ENCODE data around the gene ACSL4. TPM values are rescaled to one million over a fixed set of nuclear protein-coding genes. Genes with fewer than 3 reads are reported as not detected.

The ACSL4 gene
- polyA plus RNA-seq, 3 donors = 17.9 to 40.9 (median 31.2) TPM

GRCh38 chrX:109716431-109717028 is 16.5 kb downstream of the ACSL4 start:
- H3K27me3 Mint-ChIP-seq (ENCODE audit: low read depth in 3 of 3) = peaks cover 0 to 18% (median 0%) of the 10 kb centered on the region in 3 donors
- peaks cover 42 to 45% of the 10 kb centered on the region in 2 donors for H3K4me1 ChIP-seq (ENCODE audit: control insufficient read depth in 1 of 2, insufficient read depth in 2 of 2, low read length in 2 of 2)
- H3K4me2 ChIP-seq (replicated peaks; ENCODE audit: extremely low read depth, low read length, poor library complexity, severe bottlenecking) = no peak overlapping the region
- H3K4me3 Mint-ChIP-seq = no peak overlapping the region
- peak overlapping the region in 1 of 2 donors; percentile 29 for H3K27ac ChIP-seq (ENCODE audit: low read depth in 1 of 2, low read length in 2 of 2)
- no peak overlapping the region for H2AFZ ChIP-seq (ENCODE audit: insufficient read depth, low read depth, low read length, poor library complexity, severe bottlenecking)
- intact Hi-C loops (cut with micrococcal nuclease) = loop anchor here (10.0 kb wide), 2 partner anchors 138 to 168 kb away; no protein-coding TSS in a partner anchor
- H3K9ac ChIP-seq (ENCODE audit: insufficient read depth, low read length, poor library complexity, severe bottlenecking) = no peak overlapping the region
- TF ChIP-seq CTCF (IDR thresholded peaks at IDR 0.05) = no peak
- peak overlapping the region in 2 of 7 donors; percentile 50 to 60 for H3K27ac Mint-ChIP-seq
- H3K4me3 ChIP-seq (replicated peaks in 1 of 3; ENCODE audit: low read depth in 2 of 3, low read length in 3 of 3) = no peak overlapping the region
- WGBS (ENCODE audit: insufficient coverage) = no CpG with 5 or more reads among the region's 1 CpG
- H3K4me1 Mint-ChIP-seq = peaks cover 40% of the 10 kb centered on the region
- peaks cover 5 to 8% of the 10 kb centered on the region in 2 donors for H3K36me3 Mint-ChIP-seq
- DNase-seq = no peak
- H3K9me3 Mint-ChIP-seq = no peaks in the 10 kb centered on the region
- peaks cover 24% of the 10 kb centered on the region for H4K20me1 ChIP-seq (ENCODE audit: insufficient read depth, low read length)
- H3K79me2 ChIP-seq (ENCODE audit: insufficient read depth, low read length) = peaks cover 86% of the 10 kb centered on the region
- no peaks in the 10 kb centered on the region for H3K9me3 ChIP-seq (replicated peaks in 1 of 2; ENCODE audit: control insufficient read depth in 1 of 2, insufficient read depth in 1 of 2, low read length in 2 of 2)
- peaks cover 0 to 3% of the 10 kb centered on the region in 2 donors for H3K27me3 ChIP-seq (ENCODE audit: control insufficient read depth in 2 of 2, insufficient read depth in 2 of 2, low read length in 2 of 2)
- H3K36me3 ChIP-seq (replicated peaks in 1 of 2; ENCODE audit: control insufficient read depth in 1 of 2, insufficient read depth in 2 of 2, low read length in 2 of 2) = no peaks in the 10 kb centered on the region

- H3K4me3 Mint-ChIP-seq = no peak overlapping the region
- peaks cover 0 to 16% (median 0%) of the 10 kb centered on the region in 3 donors for H3K27me3 Mint-ChIP-seq (ENCODE audit: low read depth in 3 of 3)
- no peak for TF ChIP-seq CTCF (IDR thresholded peaks at IDR 0.05)
- Histone ChIP-seq H3K27ac (ENCODE audit: low read depth in 1 of 2, low read length in 2 of 2) (no peak overlapping the region), H3K9ac (ENCODE audit: insufficient read depth, low read length, poor library complexity, severe bottlenecking) (no peak overlapping the region), H2AFZ (ENCODE audit: insufficient read depth, low read depth, low read length, poor library complexity, severe bottlenecking) (no peak overlapping the region), H4K20me1 (ENCODE audit: insufficient read depth, low read length) (peaks cover 20% of the 10 kb centered on the region), H3K36me3 (replicated peaks in 1 of 2; ENCODE audit: control insufficient read depth in 1 of 2, insufficient read depth in 2 of 2, low read length in 2 of 2) (no peaks in the 10 kb centered on the region), H3K9me3 (replicated peaks in 1 of 2; ENCODE audit: control insufficient read depth in 1 of 2, insufficient read depth in 1 of 2, low read length in 2 of 2) (no peaks in the 10 kb centered on the region), H3K79me2 (ENCODE audit: insufficient read depth, low read length) (peaks cover 96% of the 10 kb centered on the region), H3K4me1 (ENCODE audit: control insufficient read depth in 1 of 2, insufficient read depth in 2 of 2, low read length in 2 of 2) (peaks cover 47 to 54% of the 10 kb centered on the region in 2 donors), H3K27me3 (ENCODE audit: control insufficient read depth in 2 of 2, insufficient read depth in 2 of 2, low read length in 2 of 2) (peaks cover 0 to 3% of the 10 kb centered on the region in 2 donors), H3K4me3 (replicated peaks in 1 of 3; ENCODE audit: low read depth in 2 of 3, low read length in 3 of 3) (no peak overlapping the region), H3K4me2 (replicated peaks; ENCODE audit: extremely low read depth, low read length, poor library complexity, severe bottlenecking) (no peak overlapping the region)
- peaks cover 8 to 10% of the 10 kb centered on the region in 2 donors for H3K36me3 Mint-ChIP-seq
- peak in 1 of 3 donors; percentile 34 for DNase-seq
- peak overlapping the region in 2 of 7 donors; percentile 6 to 56 for H3K27ac Mint-ChIP-seq
- no peaks in the 10 kb centered on the region for H3K9me3 Mint-ChIP-seq
- no CpG with 5 or more reads among the region's 1 CpG for WGBS (ENCODE audit: insufficient coverage)
- intact Hi-C loops (cut with micrococcal nuclease) = loop anchor here (10.0 kb wide), 2 partner anchors 140 to 170 kb away; no protein-coding TSS in a partner anchor
- H3K4me1 Mint-ChIP-seq = peaks cover 47% of the 10 kb centered on the region
Observed at GRCh38 chrX:109714340-109714958, 18.6 kb downstream of the ACSL4 start.

Data from CD14-positive monocyte (primary cell).